Skeletal muscle tissue (tissue), 4 donors: ENCODE data around the gene SULT1A1. TPM values are rescaled to one million over a fixed set of nuclear protein-coding genes. Genes with fewer than 3 reads are reported as not detected.
"Not testable (repeated sequence)": the region's sequence is repeated elsewhere in the genome, so short reads cannot be mapped to it uniquely, and the experiment has no call there.

ENCODE experiments used
- H3K27ac ChIP-seq: one replicate; pipeline ENCODE4 v1.7.0; 2013; ENCODE audit warnings: mild to moderate bottlenecking, low read depth, low read length, inconsistent platforms
- H3K27me3 ChIP-seq, 3 donors: one replicate each; pipeline ENCODE4 v1.7.0; 2013; ENCODE audit warnings: low read length in 3 of 3; ENCODE audit not compliant: control insufficient read depth in 3 of 3, insufficient read depth in 3 of 3
- H3K36me3 ChIP-seq, 3 donors: one replicate each; pipeline ENCODE4 v1.7.0; 2013; ENCODE audit warnings: low read length in 3 of 3; ENCODE audit not compliant: control insufficient read depth in 3 of 3, insufficient read depth in 3 of 3
- H3K4me1 ChIP-seq, 3 donors: one replicate each; pipeline ENCODE4 v1.7.0; 2013; ENCODE audit warnings: low read length in 3 of 3, mild to moderate bottlenecking in 3 of 3; ENCODE audit not compliant: control insufficient read depth in 3 of 3, insufficient read depth in 3 of 3
- H3K4me3 ChIP-seq, 3 donors: one replicate each; pipeline ENCODE4 v1.7.0; 2013; ENCODE audit warnings: low read length in 3 of 3
- H3K9ac ChIP-seq, 3 donors: one replicate each; pipeline ENCODE4 v1.7.0; 2013; ENCODE audit warnings: low read length in 3 of 3, mild to moderate bottlenecking in 3 of 3, moderate library complexity in 2 of 3, low read depth in 1 of 3
- H3K9me3 ChIP-seq, 3 donors: one replicate each; pipeline ENCODE4 v1.7.0; 2013; ENCODE audit warnings: low read length in 3 of 3; ENCODE audit not compliant: control insufficient read depth in 3 of 3
- total RNA-seq: library from RNA; depleted of rRNA; stranded (reverse); fragments of >200 nt; gene quantifications from one replicate; pipeline ENCODE4 v1.2.3, GENCODE V29; 2014
- donor health status: Osteomylitis.

SULT1A1 gene
- total RNA-seq, 1 donor from 2014 or later = 2.6 TPM

DNA sequence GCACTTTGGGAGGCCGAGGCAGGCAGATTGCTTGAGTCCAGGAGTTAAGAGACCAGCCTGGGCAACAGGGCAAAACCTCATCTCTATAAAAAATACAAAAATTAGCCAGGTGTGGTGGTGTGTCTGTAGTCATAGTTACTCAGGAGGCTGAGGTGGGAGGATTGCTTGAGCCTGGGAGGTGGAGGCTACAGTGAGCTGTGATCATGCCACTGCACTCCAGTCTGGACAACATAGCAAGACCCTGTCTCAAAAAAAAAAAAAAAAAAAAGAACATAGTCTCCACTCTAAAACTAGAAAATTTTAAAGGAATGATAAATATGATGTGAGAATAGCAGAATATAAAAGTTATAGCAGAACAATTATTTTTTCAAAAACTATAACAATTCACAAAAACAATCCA lies 10.5 kb upstream of the SULT1A1 start:
- not testable (repeated sequence) for H3K4me3 ChIP-seq, H3K27ac ChIP-seq, H3K36me3 ChIP-seq, H3K27me3 ChIP-seq, H3K4me1 ChIP-seq, H3K9ac ChIP-seq, H3K9me3 ChIP-seq

DNA sequence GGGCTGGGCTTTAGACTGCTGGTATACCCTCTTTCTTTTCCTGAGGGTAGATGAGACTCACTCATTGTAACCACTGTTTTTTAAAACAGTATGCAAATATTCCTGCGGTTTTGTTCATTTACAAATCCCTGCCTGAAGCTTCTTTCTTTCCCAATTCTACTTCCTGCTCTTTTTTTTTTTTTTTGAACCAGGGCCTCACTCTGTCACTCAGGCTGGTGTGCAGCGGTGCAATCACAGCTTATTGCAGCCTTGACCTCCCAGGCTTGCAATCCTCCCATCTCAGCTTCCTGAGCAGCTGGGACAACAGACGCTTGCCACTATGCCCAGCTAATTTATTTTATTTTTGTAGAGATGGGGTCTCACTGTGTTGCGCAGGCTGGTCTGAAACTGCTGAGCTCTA lies 8.0 kb upstream of the SULT1A1 start:
- H3K36me3 ChIP-seq = no peaks in the 10 kb centered on the region
- H3K9me3 ChIP-seq = no peaks in the 10 kb centered on the region
- H3K9ac ChIP-seq = no peak overlapping the region
- H3K27me3 ChIP-seq = no peaks in the 10 kb centered on the region
- H3K4me1 ChIP-seq = no peaks in the 10 kb centered on the region
- H3K27ac ChIP-seq = no peak overlapping the region
- no peak overlapping the region for H3K4me3 ChIP-seq

DNA sequence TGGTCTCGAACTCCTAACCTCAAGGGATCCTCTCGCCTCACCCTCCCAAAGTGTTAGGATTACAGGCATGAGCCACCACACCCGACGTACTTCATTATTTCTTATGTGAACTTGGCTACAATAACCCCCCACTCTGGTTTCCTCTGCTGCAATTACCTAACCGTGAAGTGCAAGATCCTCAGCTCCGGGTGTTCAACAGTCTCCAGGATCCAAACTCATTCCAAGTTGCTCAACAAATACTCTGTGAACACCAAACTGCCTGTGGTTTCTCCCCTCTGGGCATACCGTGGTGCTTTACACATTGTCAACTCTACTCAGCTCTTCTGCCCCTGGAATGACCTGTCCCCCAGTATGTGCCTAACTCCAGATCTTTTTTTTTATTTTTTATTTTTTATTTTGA lies 6.8 kb upstream of the SULT1A1 start:
- Histone ChIP-seq H3K27ac (no peak overlapping the region), H3K27me3 (no peaks in the 10 kb centered on the region), H3K9ac (no peak overlapping the region), H3K4me1 (no peaks in the 10 kb centered on the region), H3K9me3 (no peaks in the 10 kb centered on the region), H3K36me3 (no peaks in the 10 kb centered on the region), H3K4me3 (no peak overlapping the region)

DNA sequence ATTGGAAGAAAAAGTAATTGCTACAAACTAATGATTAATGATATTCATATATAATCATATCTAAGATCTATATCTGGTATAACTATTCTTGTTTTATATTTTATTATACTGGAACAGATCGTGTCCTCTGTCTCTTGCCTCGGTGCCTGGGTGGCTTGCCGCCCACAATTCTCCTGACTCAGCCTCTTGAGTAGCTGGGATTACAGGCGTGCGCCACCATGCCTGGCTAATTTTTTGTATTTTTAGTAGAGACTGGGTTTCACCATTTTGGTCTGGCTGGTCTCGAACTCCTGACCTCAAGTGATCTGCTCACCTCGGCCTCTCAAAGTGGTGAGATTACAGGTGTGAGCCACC lies 6.4 kb upstream of the SULT1A1 start:
- H3K9ac ChIP-seq, H3K4me1 ChIP-seq, H3K36me3 ChIP-seq, H3K27ac ChIP-seq, H3K27me3 ChIP-seq, H3K9me3 ChIP-seq, H3K4me3 ChIP-seq: not testable (repeated sequence)

DNA sequence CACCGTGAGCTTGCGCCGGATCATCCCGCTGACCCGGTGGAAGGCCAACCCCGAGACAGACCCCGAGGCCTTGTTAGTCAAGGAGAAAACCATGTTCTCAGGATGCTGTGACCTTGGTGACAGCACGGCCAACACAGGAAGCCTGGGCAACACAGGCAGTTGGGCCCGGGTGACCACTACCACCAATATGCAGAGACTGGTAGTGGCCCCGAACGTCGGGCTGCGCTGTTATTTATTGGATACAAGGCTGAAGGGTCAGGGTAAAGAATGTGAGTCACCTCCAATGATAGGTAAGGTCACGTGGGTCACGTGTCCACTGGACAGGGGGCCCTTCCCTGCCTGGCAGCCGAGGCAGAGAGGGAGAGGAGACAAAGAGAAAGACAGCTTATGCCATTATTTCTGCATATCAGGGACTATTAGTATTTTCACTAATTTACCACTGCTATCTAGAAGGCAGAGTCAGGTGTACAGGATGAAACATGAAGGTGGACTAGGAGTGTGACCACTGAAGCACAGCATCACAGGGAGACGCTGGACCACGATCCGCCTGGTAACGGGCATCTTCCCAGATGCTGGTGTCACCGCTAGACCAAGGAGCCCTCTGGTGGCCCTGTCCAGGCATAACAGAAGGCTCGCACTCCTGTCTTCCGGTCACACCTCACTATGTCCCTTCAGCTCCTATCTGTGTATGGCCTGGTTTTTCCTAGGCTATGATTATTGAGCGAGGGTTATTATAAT lies 5.8 kb upstream of the SULT1A1 start:
- H3K4me1 ChIP-seq = not testable (repeated sequence)

DNA sequence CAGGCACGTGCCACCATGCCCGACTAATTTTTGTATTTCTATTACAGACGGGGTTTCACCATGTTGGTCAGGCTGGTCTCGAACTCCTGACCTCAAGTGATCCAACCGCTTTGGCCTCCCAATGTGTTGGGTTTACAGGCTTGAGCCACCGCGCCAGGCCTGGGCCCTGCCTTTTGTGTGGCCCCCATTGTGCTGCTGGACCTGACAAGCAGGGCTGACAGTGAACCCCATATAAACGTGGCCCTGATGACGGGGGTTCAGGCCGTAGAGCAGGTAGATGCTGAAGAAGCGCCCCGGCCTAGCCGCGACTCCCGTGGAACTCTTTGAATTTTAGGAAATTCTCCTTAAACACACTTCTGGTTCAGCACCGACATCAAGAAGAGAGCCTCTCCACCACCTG lies 4.7 kb upstream of the SULT1A1 start:
- H3K27me3 ChIP-seq, H3K36me3 ChIP-seq, H3K27ac ChIP-seq, H3K4me3 ChIP-seq, H3K4me1 ChIP-seq, H3K9ac ChIP-seq, H3K9me3 ChIP-seq: not testable (repeated sequence)

More for the DNA sequence above, 5.8 kb upstream of the SULT1A1 start:
- H3K9ac ChIP-seq, H3K27me3 ChIP-seq, H3K36me3 ChIP-seq, H3K4me3 ChIP-seq, H3K9me3 ChIP-seq, H3K27ac ChIP-seq: not testable (repeated sequence)

DNA sequence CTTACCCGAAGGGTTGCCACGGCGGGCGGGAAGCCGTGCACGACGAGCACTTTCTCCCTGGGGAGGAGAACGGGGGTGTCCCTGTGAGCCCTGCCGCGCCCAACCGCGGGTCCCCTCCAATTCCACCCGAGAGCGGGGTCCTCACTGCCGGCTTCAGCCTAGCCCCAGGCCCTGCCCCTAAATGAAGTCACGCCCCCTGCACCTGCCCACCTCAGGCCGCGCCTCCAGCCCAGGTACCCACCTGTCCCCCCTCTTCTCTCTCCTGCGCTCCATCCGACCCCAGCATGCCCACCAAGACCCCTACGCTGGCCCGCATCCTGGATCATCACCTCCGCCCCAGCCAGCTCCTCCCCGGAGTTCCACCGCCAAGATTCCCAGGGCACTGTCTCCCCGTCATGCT lies 4.1 kb upstream of the SULT1A1 start:
- H3K9ac ChIP-seq, H3K27ac ChIP-seq, H3K4me3 ChIP-seq, H3K27me3 ChIP-seq, H3K9me3 ChIP-seq, H3K36me3 ChIP-seq: not testable (repeated sequence)
- peaks cover 12 to 16% (median 13%) of the 10 kb centered on the region in 3 donors for H3K4me1 ChIP-seq

DNA sequence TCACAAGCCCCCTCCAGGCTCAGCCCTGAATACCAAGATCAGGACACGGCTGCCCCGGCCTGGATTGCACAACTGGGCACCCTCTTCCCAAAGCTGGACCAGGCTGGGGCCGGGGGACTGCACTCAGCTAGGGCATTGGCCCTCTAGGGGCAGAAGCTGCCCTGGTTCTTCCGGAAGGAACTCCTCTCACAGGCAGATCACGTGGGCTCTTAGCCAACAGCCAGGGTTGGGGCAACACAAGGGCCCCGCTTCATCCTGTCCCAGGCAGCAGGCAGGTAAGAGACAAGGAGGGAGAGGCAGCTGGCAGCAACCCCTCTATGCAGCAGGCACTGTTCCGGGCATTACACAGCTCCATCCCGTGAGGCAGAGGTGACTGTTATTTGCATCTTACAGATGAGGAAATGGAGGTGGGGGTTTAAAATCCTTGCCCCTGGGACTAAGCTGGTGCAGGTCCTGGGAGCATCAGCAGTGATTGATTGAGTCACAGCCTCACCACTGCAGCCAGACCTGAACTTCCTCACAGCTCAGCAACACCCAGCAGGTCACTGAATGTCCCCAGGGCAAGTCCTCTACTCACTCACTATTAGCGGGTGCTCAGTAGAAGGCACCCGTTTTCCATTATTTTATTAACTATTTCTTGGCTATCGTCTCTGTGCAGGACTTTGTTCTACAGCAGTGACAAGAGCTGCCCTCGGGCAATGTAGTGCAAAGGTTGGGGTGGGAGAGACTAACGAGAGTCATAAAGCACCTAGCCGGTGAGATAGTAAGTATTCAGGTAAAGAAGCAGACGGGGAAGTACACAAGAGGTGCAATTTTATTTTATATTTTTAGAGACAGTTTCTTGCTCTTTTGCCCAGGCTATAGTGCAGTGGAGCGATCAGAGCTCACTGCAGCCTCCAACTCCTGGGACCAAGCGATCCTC lies 2.8 kb upstream of the SULT1A1 start:
- not testable (repeated sequence) for H3K27me3 ChIP-seq, H3K4me3 ChIP-seq, H3K36me3 ChIP-seq, H3K9me3 ChIP-seq, H3K9ac ChIP-seq, H3K27ac ChIP-seq
- peaks cover 12 to 16% (median 13%) of the 10 kb centered on the region in 3 donors for H3K4me1 ChIP-seq

DNA sequence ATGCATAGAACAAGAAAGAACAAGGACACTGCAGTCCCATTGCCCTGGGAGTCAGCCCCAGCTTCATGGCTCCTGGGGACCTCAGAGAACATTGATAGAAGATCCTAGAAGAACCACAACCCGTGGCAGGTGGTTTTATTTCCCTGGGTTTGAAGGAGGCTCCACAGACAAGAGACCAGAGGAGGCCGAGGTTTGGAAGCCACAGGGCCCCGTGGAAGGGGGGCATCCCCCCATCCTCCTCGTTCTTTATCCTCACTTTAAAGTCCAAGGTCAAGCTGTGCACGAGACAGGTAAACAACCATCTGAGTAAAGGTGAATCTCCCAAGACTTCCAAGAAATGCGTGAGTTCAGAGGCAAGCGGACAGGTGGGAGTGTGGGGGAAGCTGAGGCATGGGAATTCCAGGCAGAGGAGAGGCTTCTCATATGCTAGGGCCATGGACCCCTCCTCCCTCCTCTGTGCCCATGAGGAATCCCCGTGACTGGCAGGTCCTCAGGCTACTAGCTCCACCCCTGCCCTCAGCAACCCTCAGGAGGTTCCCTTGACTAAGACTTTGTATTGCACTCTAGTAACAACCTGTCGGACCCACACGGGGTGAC lies 849 bp upstream of the SULT1A1 start:
- Histone ChIP-seq H3K4me3 (no peak overlapping the region), H3K9ac (peak overlapping the region in 1 of 3 donors; percentile 33), H3K27ac (peak overlapping the region; percentile 23), H3K36me3 (peaks cover 0 to 6% (median 3%) of the 10 kb centered on the region in 3 donors), H3K27me3 (no peaks in the 10 kb centered on the region), H3K4me1 (peaks cover 12 to 16% (median 13%) of the 10 kb centered on the region in 3 donors), H3K9me3 (no peaks in the 10 kb centered on the region)
